HAP-1 (cell line): ENCODE measurements around the gene ZNF296.

Experiments used
- DNase-seq, 2 experiments: peaks; one replicate each; pipeline ENCODE4 v3.0.0-alpha.2; 2016 to 2020; ENCODE audit warnings: low spot score in 2 of 2
- H3K27me3 ChIP-seq: fragments of 250-450 bp; sonication (Bioruptor Pico); 2 replicates; pipeline ENCODE4 v1.5.1; 2020; ENCODE audit warnings: low read depth, mild to moderate bottlenecking, moderate library complexity
- H3K36me3 ChIP-seq: fragments of 250-450 bp; sonication (Bioruptor Pico); replicated peaks from 2 replicates; pipeline ENCODE4 v1.5.1; 2020; ENCODE audit warnings: mild to moderate bottlenecking
- H3K4me1 ChIP-seq: fragments of 250-450 bp; sonication (Bioruptor Pico); 2 replicates; pipeline ENCODE4 v1.5.1; 2020; ENCODE audit warnings: mild to moderate bottlenecking
- H3K4me3 ChIP-seq: fragments of 250-450 bp; sonication (Bioruptor Pico); 2 replicates; pipeline ENCODE4 v1.5.1; 2020; ENCODE audit warnings: mild to moderate bottlenecking, moderate library complexity
- H3K9me3 ChIP-seq: fragments of 250-450 bp; sonication (Bioruptor Pico); 2 replicates; pipeline ENCODE4 v1.5.1; 2020; ENCODE audit warnings: mild to moderate bottlenecking, moderate library complexity
- in situ Hi-C: fragments of 300-500 bp; cut with MboI; formaldehyde crosslinking; loops from 3 replicates; pipeline ENCODE4 v1.14.3; 2020; ENCODE audit warnings: low sequenced_read_pairs, inconsistent platforms, mixed read lengths

The ZNF296 gene

DNA sequence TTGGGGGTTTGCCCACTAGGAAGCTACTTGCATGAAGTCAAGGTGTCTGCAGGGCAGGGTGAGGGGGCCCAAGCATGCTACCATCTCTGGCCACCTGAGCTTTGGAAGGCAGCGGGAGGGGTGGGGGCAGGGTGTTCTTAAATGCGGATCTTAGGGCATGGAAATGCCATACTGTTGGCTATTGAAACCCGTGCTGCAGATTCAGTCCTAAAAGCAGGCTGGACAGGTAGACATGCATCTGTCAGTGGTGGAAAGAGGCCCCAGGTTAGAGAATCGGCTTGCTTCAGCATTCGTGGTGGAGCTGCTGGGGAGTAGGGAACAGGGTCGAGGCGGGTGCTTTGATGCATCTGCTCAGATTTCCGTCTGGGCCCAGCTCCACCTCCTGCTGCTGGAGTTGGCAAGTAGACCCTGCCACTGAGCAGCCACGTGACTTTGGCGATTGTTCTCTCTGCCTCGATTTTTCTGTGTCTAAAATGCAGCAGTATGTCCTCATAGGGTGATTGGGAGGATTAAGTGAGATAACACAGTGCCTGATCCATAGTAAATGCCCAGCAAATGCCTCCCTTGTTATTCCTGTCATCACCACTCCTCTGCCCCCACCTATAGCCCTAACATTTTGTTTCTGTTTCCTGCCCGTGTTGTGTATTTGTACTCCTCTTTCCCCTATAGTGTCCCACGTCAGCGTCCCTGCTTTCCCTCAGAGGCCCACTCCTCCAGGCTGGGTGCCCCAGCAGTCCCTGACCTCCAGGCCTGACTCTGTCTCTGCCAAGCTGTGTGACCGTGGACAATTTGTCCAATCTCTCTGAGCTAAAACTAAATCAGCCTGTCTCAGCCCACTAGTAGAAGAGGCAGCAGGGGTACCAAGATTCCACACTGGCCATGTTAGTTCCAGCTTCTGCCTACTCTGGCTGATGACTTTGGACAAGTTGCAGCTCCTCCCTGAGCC is 22.5 kb upstream of the ZNF296 start:
- in situ Hi-C loops = no loop called here

GRCh38 chr19:45097776-45098520 is 21.7 kb upstream of the ZNF296 start:
- peaks cover 15% of the 10 kb centered on the region for H3K36me3 ChIP-seq
- in situ Hi-C loops = no loop called here
- no peaks in the 10 kb centered on the region for H3K27me3 ChIP-seq
- H3K9me3 ChIP-seq = no peaks in the 10 kb centered on the region
- peaks cover 10% of the 10 kb centered on the region for H3K4me1 ChIP-seq
- H3K4me3 ChIP-seq = no peak overlapping the region
- DNase-seq = no peak

More for the DNA sequence above, 22.5 kb upstream of the ZNF296 start:
- no peak overlapping the region for H3K4me3 ChIP-seq
- H3K27me3 ChIP-seq = no peaks in the 10 kb centered on the region
- no peaks in the 10 kb centered on the region for H3K9me3 ChIP-seq
- DNase-seq = no peak
- H3K36me3 ChIP-seq = peaks cover 15% of the 10 kb centered on the region
- peaks cover 10% of the 10 kb centered on the region for H3K4me1 ChIP-seq

DNA sequence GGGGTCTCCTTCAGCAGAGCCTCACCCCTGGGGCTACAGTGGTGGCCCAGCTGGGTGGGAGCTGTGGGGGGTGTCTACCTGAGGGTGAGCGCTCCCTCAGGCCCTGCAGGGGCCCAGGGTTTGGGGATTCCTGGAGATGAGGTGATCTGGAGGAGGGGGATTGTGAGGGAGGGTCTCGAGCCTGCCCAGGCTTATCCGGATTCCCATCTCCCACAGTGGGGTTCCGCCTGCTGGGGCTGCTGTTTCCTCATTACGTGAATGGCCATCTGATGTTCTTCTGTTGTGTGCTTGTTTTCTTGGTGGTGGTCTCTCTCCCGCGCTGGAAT is 21.1 kb upstream of the ZNF296 start:
- Histone ChIP-seq H3K27me3 (no peaks in the 10 kb centered on the region), H3K4me1 (peaks cover 10% of the 10 kb centered on the region), H3K9me3 (no peaks in the 10 kb centered on the region), H3K4me3 (no peak overlapping the region), H3K36me3 (peaks cover 15% of the 10 kb centered on the region)
- in situ Hi-C loops = no loop called here
- DNase-seq = no peak

DNA sequence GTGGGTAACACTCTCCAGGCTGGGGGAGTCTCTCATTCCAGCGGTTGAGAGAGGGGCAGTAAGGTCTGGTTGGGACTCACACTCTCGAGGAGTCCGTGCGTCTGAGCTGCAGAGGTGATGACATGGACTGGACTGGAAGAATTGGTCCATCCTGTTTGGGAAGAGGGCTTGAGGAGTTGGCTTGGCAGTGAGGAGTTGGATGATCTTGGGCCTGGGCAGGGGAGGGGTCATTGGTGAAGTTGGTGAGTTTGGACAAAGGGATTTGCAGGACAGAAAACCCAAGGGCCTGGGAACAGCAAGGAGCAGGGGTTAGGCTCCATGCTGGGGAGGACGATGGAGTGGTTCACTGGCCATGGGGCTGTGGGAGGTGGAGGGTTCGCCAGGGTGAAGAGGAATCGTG is 20.4 kb upstream of the ZNF296 start:
- no peaks in the 10 kb centered on the region for H3K27me3 ChIP-seq
- DNase-seq = no peak
- in situ Hi-C loops = no loop called here
- H3K9me3 ChIP-seq = no peaks in the 10 kb centered on the region
- H3K4me1 ChIP-seq = peaks cover 10% of the 10 kb centered on the region
- no peak overlapping the region for H3K4me3 ChIP-seq
- H3K36me3 ChIP-seq = peaks cover 15% of the 10 kb centered on the region

- peaks cover 12% of the 10 kb centered on the region for H3K4me1 ChIP-seq
- no peak for DNase-seq
- peaks cover 20% of the 10 kb centered on the region for H3K36me3 ChIP-seq
- H3K9me3 ChIP-seq = no peaks in the 10 kb centered on the region
- no peak overlapping the region for H3K4me3 ChIP-seq
- H3K27me3 ChIP-seq = no peaks in the 10 kb centered on the region
- in situ Hi-C loops = no loop called here
These were observed 19.5 kb upstream of the ZNF296 start for GRCh38 chr19:45095496-45096413.

DNA sequence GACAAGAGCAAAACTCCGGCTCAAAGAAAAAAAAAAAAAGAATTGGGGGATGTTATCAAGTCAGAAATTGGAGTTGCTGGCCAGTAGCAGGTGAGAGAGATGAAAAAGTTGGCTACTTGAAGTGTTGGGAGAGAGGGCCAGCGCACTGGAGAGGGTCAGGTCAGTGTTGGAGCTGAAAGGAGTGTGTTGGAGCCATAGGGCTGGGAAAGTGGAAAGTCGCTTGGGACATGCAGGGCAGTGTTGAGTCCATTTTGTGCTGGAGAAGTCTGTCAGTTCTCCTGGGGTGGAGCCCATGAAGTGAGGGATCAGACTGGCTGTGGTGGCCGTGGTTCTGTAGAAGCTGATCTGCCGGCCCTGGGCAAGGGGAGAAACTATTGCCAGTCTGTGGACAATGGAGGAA is 18.4 kb upstream of the ZNF296 start:
- Histone ChIP-seq H3K36me3 (peaks cover 28% of the 10 kb centered on the region), H3K9me3 (no peaks in the 10 kb centered on the region), H3K27me3 (no peaks in the 10 kb centered on the region), H3K4me3 (peak overlapping the region; percentile 82; the same call in 1 of the 2 replicates), H3K4me1 (peaks cover 12% of the 10 kb centered on the region)
- no peak for DNase-seq
- in situ Hi-C loops = no loop called here

GRCh38 chr19:45094137-45094536 is 17.9 kb upstream of the ZNF296 start:
- H3K27me3 ChIP-seq = no peaks in the 10 kb centered on the region
- peaks cover 12% of the 10 kb centered on the region for H3K4me1 ChIP-seq
- peaks cover 30% of the 10 kb centered on the region for H3K36me3 ChIP-seq
- DNase-seq = no peak
- in situ Hi-C loops = no loop called here
- peak overlapping the region; percentile 82 for H3K4me3 ChIP-seq
- no peaks in the 10 kb centered on the region for H3K9me3 ChIP-seq

DNA sequence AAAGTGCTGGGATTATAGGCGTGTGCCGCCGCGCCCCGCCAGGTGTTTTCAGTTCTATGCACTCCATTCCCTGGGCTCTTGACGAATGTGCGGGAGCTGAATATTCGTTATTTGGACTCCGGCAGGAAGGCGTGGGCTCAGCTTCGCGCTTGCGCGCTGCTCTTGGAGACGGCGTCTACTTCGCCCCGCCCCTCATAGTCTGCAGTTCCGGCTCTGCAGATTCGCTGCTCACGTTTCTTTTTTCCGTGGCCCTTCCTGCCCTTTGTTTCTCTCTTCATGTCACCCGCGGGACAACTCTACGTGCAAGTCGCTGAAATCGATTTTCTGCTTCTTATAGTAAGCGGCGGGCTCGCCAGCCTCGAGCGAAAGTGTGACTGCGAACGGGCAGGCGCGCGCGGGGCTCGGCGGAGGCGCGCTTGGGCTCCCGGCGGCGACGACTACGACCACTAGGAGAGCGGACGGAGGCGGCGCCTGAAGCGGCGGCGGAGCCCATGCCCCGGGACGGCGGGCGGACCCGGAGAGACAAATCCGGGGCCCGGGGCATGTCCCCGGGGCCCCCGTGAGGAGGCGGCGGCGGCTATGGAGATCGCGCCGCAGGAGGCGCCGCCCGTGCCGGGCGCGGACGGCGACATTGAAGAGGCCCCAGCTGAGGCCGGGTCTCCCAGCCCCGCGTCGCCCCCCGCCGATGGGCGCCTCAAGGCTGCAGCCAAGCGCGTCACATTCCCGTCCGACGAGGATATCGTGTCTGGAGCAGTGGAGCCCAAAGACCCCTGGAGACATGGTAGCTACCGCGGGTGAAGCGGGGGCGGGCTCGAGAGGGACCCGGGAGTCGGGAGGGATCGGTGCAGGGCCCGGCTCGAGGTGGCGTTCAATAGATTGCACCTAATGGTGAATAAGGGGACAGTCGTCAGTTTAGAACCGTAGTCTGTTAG is 16.7 kb upstream of the ZNF296 start, which contains the start of gene PPP1R37:
Gene PPP1R37, plus strand, starts transcription at position 433 of the 932 bp plus-strand sequence. Its CDS starts 147 bp downstream, at position 580.
- peak; percentile 96 for DNase-seq
- H3K36me3 ChIP-seq = peaks cover 37% of the 10 kb centered on the region
- H3K9me3 ChIP-seq = no peaks in the 10 kb centered on the region
- in situ Hi-C loops = no loop called here
- H3K4me3 ChIP-seq = peak within 1 kb of the TSS; percentile 82
- H3K27me3 ChIP-seq = no peaks in the 10 kb centered on the region
- peaks cover 12% of the 10 kb centered on the region for H3K4me1 ChIP-seq

DNA sequence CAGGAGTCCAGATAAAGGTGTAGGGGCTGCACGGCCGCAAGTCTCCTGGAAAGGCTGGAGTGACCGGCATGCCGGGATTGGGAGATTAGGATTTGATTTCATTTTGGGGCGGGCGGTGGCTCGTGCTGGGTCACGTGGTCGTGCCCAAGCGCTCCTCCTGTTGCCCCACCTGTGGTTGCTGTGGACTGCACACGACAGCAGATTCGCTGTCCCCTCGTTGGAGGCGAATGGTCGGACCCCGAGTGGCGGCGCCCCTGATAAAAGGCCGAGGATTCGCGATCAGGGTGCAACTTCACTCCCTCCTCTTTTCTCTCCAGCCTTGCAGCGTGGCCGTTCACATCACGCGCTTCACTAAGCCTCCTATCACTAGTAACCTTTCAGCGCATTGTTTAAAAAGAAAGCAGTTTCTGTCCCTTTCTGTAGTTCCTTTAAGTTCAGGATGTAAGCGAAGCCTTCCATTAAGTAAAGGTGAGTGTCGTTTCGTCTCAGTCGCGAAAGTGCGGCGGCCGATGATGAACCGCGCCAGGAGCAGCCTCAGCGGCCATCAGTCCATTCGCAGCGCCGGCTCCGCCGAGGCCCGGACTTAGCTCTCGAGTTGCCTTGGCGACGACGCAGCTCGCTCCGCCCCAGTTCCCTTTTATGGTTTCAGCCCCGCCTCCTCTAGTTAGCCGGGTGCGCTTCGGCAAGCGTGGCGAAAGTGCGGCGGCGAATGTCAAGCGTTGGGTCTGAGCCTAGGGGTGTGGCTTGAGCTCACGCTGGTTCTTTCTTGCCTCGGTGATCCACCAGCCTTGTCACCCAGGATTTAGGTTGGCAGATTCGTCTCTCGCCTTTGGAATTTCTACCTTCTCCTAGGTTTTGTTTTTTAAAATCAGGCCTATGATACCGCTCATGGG is 15.0 kb upstream of the ZNF296 start:
- in situ Hi-C loops = no loop called here
- no peaks in the 10 kb centered on the region for H3K27me3 ChIP-seq
- peaks cover 43% of the 10 kb centered on the region for H3K36me3 ChIP-seq
- H3K9me3 ChIP-seq = no peaks in the 10 kb centered on the region
- DNase-seq = peak; percentile 95 to 99
- peaks cover 12% of the 10 kb centered on the region for H3K4me1 ChIP-seq
- H3K4me3 ChIP-seq = peak overlapping the region; percentile 82

DNA sequence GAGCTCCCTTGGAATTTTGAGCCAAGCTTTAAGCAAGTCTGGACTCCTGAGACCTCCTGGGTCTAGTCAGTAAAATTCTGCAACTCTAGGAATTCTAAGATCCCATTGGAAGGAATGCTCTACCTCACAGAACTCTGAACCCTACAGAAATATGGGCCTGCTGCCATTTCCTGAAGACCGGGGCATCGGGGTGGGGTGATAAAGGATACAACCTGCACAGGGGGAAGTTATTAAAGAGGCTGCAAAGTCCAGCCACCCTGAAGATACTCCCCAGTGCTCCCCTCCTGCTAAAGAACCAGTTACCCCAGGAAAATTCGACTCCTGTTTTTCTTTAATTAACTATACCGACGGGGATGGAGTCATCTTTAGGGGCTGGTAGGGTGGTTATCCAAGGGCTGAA is 14.3 kb upstream of the ZNF296 start:
- in situ Hi-C loops = no loop called here

DNA sequence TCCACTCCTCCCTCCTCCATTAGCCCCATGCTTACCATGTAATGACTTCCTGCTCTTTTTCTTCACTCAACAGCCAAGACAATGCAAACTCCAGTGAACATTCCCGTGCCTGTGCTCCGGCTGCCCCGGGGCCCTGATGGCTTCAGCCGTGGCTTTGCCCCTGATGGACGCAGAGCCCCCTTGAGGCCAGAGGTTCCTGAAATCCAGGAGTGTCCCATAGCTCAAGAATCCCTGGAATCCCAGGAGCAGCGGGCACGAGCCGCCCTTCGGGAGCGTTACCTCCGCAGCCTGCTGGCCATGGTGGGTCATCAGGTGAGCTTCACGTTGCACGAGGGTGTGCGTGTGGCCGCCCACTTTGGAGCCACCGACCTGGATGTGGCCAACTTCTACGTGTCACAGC is 13.8 kb upstream of the ZNF296 start:
- Histone ChIP-seq H3K4me1 (peaks cover 12% of the 10 kb centered on the region), H3K9me3 (no peaks in the 10 kb centered on the region), H3K27me3 (no peaks in the 10 kb centered on the region), H3K4me3 (no peak overlapping the region), H3K36me3 (peaks cover 46% of the 10 kb centered on the region)
- in situ Hi-C loops = no loop called here
- no peak for DNase-seq

More for the DNA sequence above, 14.3 kb upstream of the ZNF296 start:
- H3K4me3 ChIP-seq = no peak overlapping the region
- H3K27me3 ChIP-seq = no peaks in the 10 kb centered on the region
- H3K4me1 ChIP-seq = peaks cover 12% of the 10 kb centered on the region
- H3K36me3 ChIP-seq = peaks cover 46% of the 10 kb centered on the region
- DNase-seq = no peak
- H3K9me3 ChIP-seq = no peaks in the 10 kb centered on the region

DNA sequence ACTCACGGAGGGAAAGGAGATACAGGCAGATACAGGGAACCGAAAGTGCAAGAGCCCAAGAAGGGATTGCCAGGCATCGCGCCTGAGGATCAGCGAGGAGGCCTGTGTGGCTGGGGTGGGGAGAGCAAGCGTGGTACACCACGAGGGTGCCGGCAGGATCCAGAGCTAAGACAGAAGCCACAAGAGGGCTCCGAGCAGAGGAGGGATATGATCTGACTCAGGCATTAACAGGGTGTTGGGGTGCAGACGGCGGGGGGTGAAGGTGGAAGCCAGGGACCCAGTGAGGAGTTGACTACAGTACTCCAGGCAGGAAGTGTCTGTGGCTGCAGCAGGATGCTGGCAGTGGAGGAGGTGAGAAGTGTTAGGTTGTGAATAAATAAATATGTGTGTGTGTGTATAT is 11.3 kb upstream of the ZNF296 start:
- H3K4me3 ChIP-seq = no peak overlapping the region
- H3K4me1 ChIP-seq = peaks cover 2% of the 10 kb centered on the region; the same call in 1 of the 2 replicates
- H3K36me3 ChIP-seq = peaks cover 47% of the 10 kb centered on the region
- DNase-seq = no peak
- H3K27me3 ChIP-seq = no peaks in the 10 kb centered on the region
- no peaks in the 10 kb centered on the region for H3K9me3 ChIP-seq
- in situ Hi-C loops = no loop called here
